SK-N-SH (cell line): ENCODE measurements around the gene MYPN. TPM values are rescaled to one million over a fixed set of nuclear protein-coding genes. Genes with fewer than 3 reads are reported as not detected.

Source experiments
- CTCF ChIA-PET: fragments of 300-600, 350-600 bp; formaldehyde crosslinking; extraction: SDS; loops from one replicate; lab custom pipeline; 2021; lab: Yijun Ruan, JAX
- POLR2A ChIA-PET: fragments of 350-600 bp; sonication (Branson Sonifier 250); formaldehyde crosslinking; extraction: SDS; loops from one replicate; lab custom pipeline; 2020; ENCODE audit warnings: antibody characterized with exemption, inconsistent platforms; lab: Yijun Ruan, JAX
- DNase-seq: peaks from one replicate; pipeline ENCODE4 v3.0.0; 2012
- H2AFZ ChIP-seq: fragments of 200-600 bp; sonication (generic); 2 replicates; pipeline ENCODE4 v1.8.1; 2016; ENCODE audit warnings: antibody characterized with exemption, mild to moderate bottlenecking, low read depth
- H3F3A ChIP-seq: fragments of 200-600 bp; sonication (generic); replicated peaks from 2 replicates; pipeline ENCODE3; 2016; ENCODE audit warnings: antibody characterized with exemption, mild to moderate bottlenecking; ENCODE audit not compliant: insufficient read depth
- H3K27ac ChIP-seq, 2 experiments: fragments of 200-500 bp in 1 of 2; fragments of 200-600 bp in 1 of 2; sonication (Bioruptor generic) in 1 of 2; sonication (generic), shearing (Covaris generic) in 1 of 2; 2 replicates each; pipeline versions ENCODE4 v1.5.1 to v1.6.1; 2014 to 2016; ENCODE audit warnings: low read depth in 2 of 2, inconsistent platforms in 1 of 2, low read length in 1 of 2, mild to moderate bottlenecking in 1 of 2, mixed read lengths in 1 of 2
- H3K27me3 ChIP-seq: fragments of 200-600 bp; sonication (generic), shearing (Covaris generic); 2 replicates; pipeline ENCODE4 v1.6.1; 2016; ENCODE audit warnings: mixed run types; ENCODE audit not compliant: insufficient read depth
- H3K36me3 ChIP-seq, 2 experiments: fragments of 200-500 bp in 1 of 2; fragments of 200-600 bp in 1 of 2; sonication (Bioruptor generic) in 1 of 2; sonication (generic) in 1 of 2; replicated peaks in 1 of 2; 2 replicates each; pipeline versions ENCODE3 to v1.5.1; 2014 to 2016; ENCODE audit warnings: low read length in 1 of 2, mild to moderate bottlenecking in 1 of 2; ENCODE audit not compliant: insufficient read depth in 2 of 2, control insufficient read depth in 1 of 2
- H3K4me1 ChIP-seq, 2 experiments: fragments of 200-500 bp in 1 of 2; fragments of 200-600 bp in 1 of 2; sonication (Bioruptor generic) in 1 of 2; sonication (generic), shearing (Covaris generic) in 1 of 2; 2 replicates each; pipeline versions ENCODE4 v1.5.1 to v1.6.1; 2014 to 2016; ENCODE audit warnings: low read depth in 1 of 2, low read length in 1 of 2, mixed run types in 1 of 2; ENCODE audit not compliant: insufficient read depth in 2 of 2, control insufficient read depth in 1 of 2
- H3K4me2 ChIP-seq: fragments of 200-600 bp; sonication (generic), shearing (Covaris generic); 2 replicates; pipeline ENCODE4 v1.6.1; 2017; ENCODE audit warnings: mixed run types
- H3K4me3 ChIP-seq, 2 experiments: fragments of 200-500 bp in 1 of 2; fragments of 200-600 bp in 1 of 2; sonication (Bioruptor generic) in 1 of 2; sonication (generic), shearing (Covaris generic) in 1 of 2; 2 replicates each; pipeline versions ENCODE4 v1.5.1 to v1.8.1; 2014 to 2016; ENCODE audit warnings: low read depth in 2 of 2, inconsistent platforms in 1 of 2, low read length in 1 of 2, mild to moderate bottlenecking in 1 of 2, mixed read lengths in 1 of 2, moderate library complexity in 1 of 2
- H3K79me2 ChIP-seq: fragments of 200-600 bp; sonication (generic); 2 replicates; pipeline ENCODE4 v1.8.1; 2017; ENCODE audit warnings: mild to moderate bottlenecking; ENCODE audit not compliant: insufficient read depth
- H3K9ac ChIP-seq: fragments of 200-600 bp; sonication (generic); 2 replicates; pipeline ENCODE4 v1.6.1; 2017; ENCODE audit warnings: mixed run types
- H3K9me2 ChIP-seq: fragments of 200-600 bp; sonication (generic); 2 replicates; pipeline ENCODE4 v1.6.1; 2017; ENCODE audit warnings: mixed run types
- H3K9me3 ChIP-seq: fragments of 200-600 bp; sonication (generic); 2 replicates; pipeline ENCODE4 v1.6.1; 2017; ENCODE audit warnings: mixed run types, mild to moderate bottlenecking, moderate library complexity
- H4K20me1 ChIP-seq: fragments of 200-600 bp; sonication (generic); 2 replicates; pipeline ENCODE4 v1.6.1; 2017; ENCODE audit warnings: mild to moderate bottlenecking, mixed run types; ENCODE audit not compliant: insufficient read depth
- CHD2 ChIP-seq: fragments of 150-350 bp; IDR thresholded peaks from 2 replicates; pipeline ENCODE4 v1.6.1; 2018; ENCODE audit warnings: low read length; ENCODE audit not compliant: partially characterized antibody
- EP300 ChIP-seq, 2 experiments: IDR thresholded peaks; 2 replicates each; pipeline versions ENCODE4 v1.4.0 to v1.6.1; 2012; ENCODE audit warnings: borderline replicate concordance in 1 of 2, low read depth in 1 of 2, low read length in 1 of 2
- FOSL2 ChIP-seq: IDR thresholded peaks from 2 replicates; pipeline ENCODE4 v1.4.0; 2012; ENCODE audit warnings: low read depth, mild to moderate bottlenecking, moderate library complexity, borderline replicate concordance
- FOXM1 ChIP-seq: IDR thresholded peaks from 2 replicates; pipeline ENCODE4 v1.4.0; 2012; ENCODE audit warnings: low read depth, mild to moderate bottlenecking
- GABPA ChIP-seq: IDR thresholded peaks from 2 replicates; pipeline ENCODE4 v1.4.0; 2012; ENCODE audit warnings: low read depth, mild to moderate bottlenecking
- GATA2 ChIP-seq: sonication (generic); formaldehyde crosslinking; IDR thresholded peaks from 2 replicates; pipeline ENCODE4 v1.5.0; 2020; ENCODE audit warnings: mild to moderate bottlenecking, missing genetic modification reagents
- MAX ChIP-seq: IDR thresholded peaks from 2 replicates; pipeline ENCODE4 v1.4.0; 2012; ENCODE audit warnings: low read depth
- POLR2AphosphoS5 ChIP-seq: IDR thresholded peaks from 2 replicates; pipeline ENCODE4 v1.6.1; 2012; ENCODE audit warnings: low read depth, low read length
- RAD21 ChIP-seq: IDR thresholded peaks from 2 replicates; pipeline ENCODE4 v1.6.1; 2012; ENCODE audit warnings: mild to moderate bottlenecking, low read length
- RFX5 ChIP-seq: IDR thresholded peaks from 2 replicates; pipeline ENCODE4 v1.6.1; 2012; ENCODE audit warnings: mild to moderate bottlenecking, improper control_type of control experiment, low read length
- SIN3A ChIP-seq: IDR thresholded peaks from 2 replicates; pipeline ENCODE4 v1.6.1; 2012; ENCODE audit warnings: low read depth, mild to moderate bottlenecking, low read length, moderate library complexity, borderline replicate concordance
- SMC3 ChIP-seq: IDR thresholded peaks from 2 replicates; pipeline ENCODE4 v1.6.1; 2012; ENCODE audit warnings: low read depth, low read length, improper control_type of control experiment
- TAF1 ChIP-seq: IDR thresholded peaks from 2 replicates; pipeline ENCODE4 v1.6.1; 2012; ENCODE audit warnings: low read depth, mild to moderate bottlenecking, low read length, moderate library complexity, borderline replicate concordance
- TCF12 ChIP-seq: IDR thresholded peaks from 2 replicates; pipeline ENCODE4 v1.4.0; 2012
- TEAD4 ChIP-seq: IDR thresholded peaks from 2 replicates; pipeline ENCODE4 v1.4.0; 2012; ENCODE audit warnings: mild to moderate bottlenecking, borderline replicate concordance; ENCODE audit not compliant: insufficient read depth
- USF2 ChIP-seq: fragments of 150-350 bp; IDR thresholded peaks from 2 replicates; pipeline ENCODE4 v1.6.1; 2017; ENCODE audit warnings: antibody characterized with exemption, low read length, low read depth, borderline replicate concordance
- WGBS: methylation state at CpG from one replicate; pipeline ENCODE4 v1.1.6; 2017; ENCODE audit warnings: low lambda C conversion rate; 5-methylcytosine and 5-hydroxymethylcytosine counted together
- polyA plus RNA-seq, 3 experiments: library from polyadenylated mRNA; depleted of rRNA; stranded (reverse); fragments of >200 nt; gene quantifications; 2 replicates each; pipeline ENCODE4 v1.2.3, GENCODE V29; 2012
- TF ChIP-seq, protein P1 (sequence below): fragments of 150-350 bp; IDR thresholded peaks from 2 replicates; pipeline ENCODE4 v1.6.1; 2016; ENCODE audit warnings: mild to moderate bottlenecking, low read depth, low read length
- TF ChIP-seq, protein P2 (sequence below): IDR thresholded peaks from 2 replicates; pipeline ENCODE4 v1.6.1; 2012; ENCODE audit warnings: mild to moderate bottlenecking, low read depth, low read length, moderate library complexity

Gene MYPN
- polyA plus RNA-seq, 1 of the 3 experiments (the other 2 are of a cell fraction) = 0.43 TPM

DNA sequence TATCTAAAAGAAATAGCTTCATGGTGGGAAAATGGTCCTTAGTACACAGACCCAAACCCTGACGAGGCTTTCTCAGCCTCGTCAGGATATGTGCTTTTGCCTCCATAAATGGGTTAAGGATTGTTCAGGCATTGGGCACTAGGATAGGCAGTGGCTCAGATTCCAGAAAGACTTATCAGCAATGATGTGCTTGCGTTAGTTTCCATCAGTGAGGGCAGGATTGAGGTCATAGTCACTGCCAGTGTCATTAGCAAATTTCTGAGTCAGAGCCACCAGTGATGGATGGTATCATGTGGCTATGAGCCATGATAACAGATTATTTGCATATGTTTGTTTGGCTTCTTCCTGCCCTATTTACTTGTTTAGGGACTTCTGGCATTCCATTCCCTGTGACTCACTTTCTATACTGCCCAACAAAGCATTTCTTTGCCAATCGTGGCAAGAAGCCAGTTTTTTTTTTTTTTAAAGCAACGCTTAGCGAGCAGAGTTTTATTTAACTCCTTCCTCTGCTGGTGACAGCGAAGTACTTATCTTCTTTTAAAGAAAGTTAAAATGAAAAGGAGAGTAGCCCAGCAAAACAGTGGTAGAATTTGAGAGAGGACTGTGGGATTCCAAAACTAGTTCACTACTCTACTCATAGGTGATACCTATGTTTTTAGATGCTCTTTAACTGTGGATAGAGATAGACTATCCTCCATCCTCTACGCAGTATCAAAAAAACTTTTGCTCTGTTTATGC, 44.4 kb downstream of the MYPN start (continued):
- peak; percentile 92 for TF ChIP-seq TEAD4
- TF ChIP-seq FOXM1 = peak; percentile 79
- TF ChIP-seq FOSL2 = peak; percentile 98

GRCh38 chr10:68154211-68154497, 44.9 kb downstream of the MYPN start:
- WGBS = 0% methylated on average over 3 of the region's 3 CpGs
- Histone ChIP-seq H3K4me2 (peak overlapping the region; percentile 64), H3K9ac (peak overlapping the region; percentile 45; the same call in 1 of the 2 replicates), H4K20me1 (no peaks in the 10 kb centered on the region), H2AFZ (peak overlapping the region; percentile 67; the same call in 1 of the 2 replicates), H3K4me3 (peak overlapping the region; percentile 22 to 27; a peak in 2 of 4 replicates), H3F3A (peaks cover 15% of the 10 kb centered on the region), H3K27me3 (no peaks in the 10 kb centered on the region), H3K9me2 (no peaks in the 10 kb centered on the region), H3K36me3 (no peaks in the 10 kb centered on the region), H3K27ac (peak overlapping the region; percentile 81 to 89), H3K9me3 (no peaks in the 10 kb centered on the region), H3K79me2 (no peaks in the 10 kb centered on the region), H3K4me1 (peaks cover 11 to 27% of the 10 kb centered on the region in 2 experiments; a peak in 3 of 4 replicates)
- CTCF ChIA-PET = interaction anchor here (0.6 to 6.9 kb wide), 6 partner anchors 27 to 299 kb away, joined by 3 to 79 read pairs (median 10); no protein-coding TSS in a partner anchor
- peak; percentile 52 for DNase-seq
- POLR2A ChIA-PET = no interaction called here
- TF ChIP-seq FOSL2 = no peak
- TF ChIP-seq RAD21 = peak; percentile 12; the same call in 1 of the 2 replicates

- no peak overlapping the region for H3K4me3 ChIP-seq
- no peaks in the 10 kb centered on the region for H3K9me3 ChIP-seq
- WGBS = 88% methylated on average over 2 of the region's 2 CpGs
- no peak overlapping the region for H2AFZ ChIP-seq
- H3K9me2 ChIP-seq = no peaks in the 10 kb centered on the region
- no peak overlapping the region for H3K27ac ChIP-seq
- CTCF ChIA-PET = interaction anchor here (0.6 to 6.9 kb wide), 31 partner anchors 9 to 319 kb away, joined by 3 to 79 read pairs (median 4); partner anchors contain the start of genes ATOH7 and MYPN
- no peak for DNase-seq
- H3K79me2 ChIP-seq = no peaks in the 10 kb centered on the region
- H3K36me3 ChIP-seq = no peaks in the 10 kb centered on the region
- no peak overlapping the region for H3K9ac ChIP-seq
- POLR2A ChIA-PET = no interaction called here
- H3F3A ChIP-seq = peaks cover 15% of the 10 kb centered on the region
- H3K4me2 ChIP-seq = no peak overlapping the region
- no peaks in the 10 kb centered on the region for H3K27me3 ChIP-seq
- H4K20me1 ChIP-seq = no peaks in the 10 kb centered on the region
- H3K4me1 ChIP-seq = peaks cover 11 to 27% of the 10 kb centered on the region in 2 experiments; a peak in 3 of 4 replicates
- TF ChIP-seq RFX5 = no peak
- no peak for TF ChIP-seq FOSL2
- TF ChIP-seq TCF12 = no peak
- TF ChIP-seq SMC3 = no peak
- no peak for TF ChIP-seq USF2
- TF ChIP-seq, protein P1, sequence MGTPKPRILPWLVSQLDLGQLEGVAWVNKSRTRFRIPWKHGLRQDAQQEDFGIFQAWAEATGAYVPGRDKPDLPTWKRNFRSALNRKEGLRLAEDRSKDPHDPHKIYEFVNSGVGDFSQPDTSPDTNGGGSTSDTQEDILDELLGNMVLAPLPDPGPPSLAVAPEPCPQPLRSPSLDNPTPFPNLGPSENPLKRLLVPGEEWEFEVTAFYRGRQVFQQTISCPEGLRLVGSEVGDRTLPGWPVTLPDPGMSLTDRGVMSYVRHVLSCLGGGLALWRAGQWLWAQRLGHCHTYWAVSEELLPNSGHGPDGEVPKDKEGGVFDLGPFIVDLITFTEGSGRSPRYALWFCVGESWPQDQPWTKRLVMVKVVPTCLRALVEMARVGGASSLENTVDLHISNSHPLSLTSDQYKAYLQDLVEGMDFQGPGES = no peak
- no peak for TF ChIP-seq GATA2 (CRISPR knock-in tag)
- TF ChIP-seq EP300 (IDR thresholded peaks at IDR 0.05; ENCODE audit: borderline replicate concordance in 1 of 2, low read depth in 1 of 2, low read length in 1 of 2) = no peak
- TF ChIP-seq RAD21 = no peak
- no peak for TF ChIP-seq TEAD4
- no peak for TF ChIP-seq MAX
- TF ChIP-seq CHD2 = no peak
- TF ChIP-seq, protein P2, sequence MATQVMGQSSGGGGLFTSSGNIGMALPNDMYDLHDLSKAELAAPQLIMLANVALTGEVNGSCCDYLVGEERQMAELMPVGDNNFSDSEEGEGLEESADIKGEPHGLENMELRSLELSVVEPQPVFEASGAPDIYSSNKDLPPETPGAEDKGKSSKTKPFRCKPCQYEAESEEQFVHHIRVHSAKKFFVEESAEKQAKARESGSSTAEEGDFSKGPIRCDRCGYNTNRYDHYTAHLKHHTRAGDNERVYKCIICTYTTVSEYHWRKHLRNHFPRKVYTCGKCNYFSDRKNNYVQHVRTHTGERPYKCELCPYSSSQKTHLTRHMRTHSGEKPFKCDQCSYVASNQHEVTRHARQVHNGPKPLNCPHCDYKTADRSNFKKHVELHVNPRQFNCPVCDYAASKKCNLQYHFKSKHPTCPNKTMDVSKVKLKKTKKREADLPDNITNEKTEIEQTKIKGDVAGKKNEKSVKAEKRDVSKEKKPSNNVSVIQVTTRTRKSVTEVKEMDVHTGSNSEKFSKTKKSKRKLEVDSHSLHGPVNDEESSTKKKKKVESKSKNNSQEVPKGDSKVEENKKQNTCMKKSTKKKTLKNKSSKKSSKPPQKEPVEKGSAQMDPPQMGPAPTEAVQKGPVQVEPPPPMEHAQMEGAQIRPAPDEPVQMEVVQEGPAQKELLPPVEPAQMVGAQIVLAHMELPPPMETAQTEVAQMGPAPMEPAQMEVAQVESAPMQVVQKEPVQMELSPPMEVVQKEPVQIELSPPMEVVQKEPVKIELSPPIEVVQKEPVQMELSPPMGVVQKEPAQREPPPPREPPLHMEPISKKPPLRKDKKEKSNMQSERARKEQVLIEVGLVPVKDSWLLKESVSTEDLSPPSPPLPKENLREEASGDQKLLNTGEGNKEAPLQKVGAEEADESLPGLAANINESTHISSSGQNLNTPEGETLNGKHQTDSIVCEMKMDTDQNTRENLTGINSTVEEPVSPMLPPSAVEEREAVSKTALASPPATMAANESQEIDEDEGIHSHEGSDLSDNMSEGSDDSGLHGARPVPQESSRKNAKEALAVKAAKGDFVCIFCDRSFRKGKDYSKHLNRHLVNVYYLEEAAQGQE = no peak
- TF ChIP-seq SIN3A = no peak
- no peak for TF ChIP-seq GABPA
- no peak for TF ChIP-seq TAF1
- TF ChIP-seq POLR2AphosphoS5 = no peak
Observed at GRCh38 chr10:68155615-68156210, 46.4 kb downstream of the MYPN start.
